Astrocyte (in vitro differentiated cells and primary cell): ENCODE results near the gene DYNLT1.

Experiments used
- CTCF ChIP-seq: IDR thresholded peaks from 2 replicates; pipeline ENCODE4 v1.5.1; 2011; ENCODE audit warnings: low read depth, mild to moderate bottlenecking, inconsistent platforms, low read length, moderate library complexity; ENCODE audit not compliant: insufficient read depth
- EZH2 ChIP-seq: IDR thresholded peaks from 2 replicates; pipeline ENCODE4 v1.6.1; 2012; ENCODE audit warnings: mild to moderate bottlenecking, low read length, inconsistent platforms; ENCODE audit not compliant: insufficient read depth

- TF ChIP-seq CTCF, result no peak
- TF ChIP-seq EZH2, result no peak
These were observed 42.3 kb upstream of the DYNLT1 start for GRCh38 chr6:158686791-158687381.
